Neural progenitor cell (in vitro differentiated cells): Measurements from ENCODE around the gene TCEA3. TPM values are rescaled to one million over a fixed set of nuclear protein-coding genes. Genes with fewer than 3 reads are reported as not detected.

Source experiments
- DNase-seq: peaks from one replicate; pipeline ENCODE4 v3.0.0-alpha.2; 2016; ENCODE audit warnings: low spot score
- H2AFZ ChIP-seq: fragments of 200-600 bp; sonication (generic); replicated peaks from 2 replicates; pipeline ENCODE4 v1.6.1; 2016; ENCODE audit warnings: antibody characterized with exemption
- H3F3A ChIP-seq: fragments of 200-600 bp; sonication (generic); 2 replicates; pipeline ENCODE4 v1.6.1; 2016; ENCODE audit warnings: antibody characterized with exemption, low read depth
- H3K27ac ChIP-seq: fragments of 200-600 bp; sonication (generic); 2 replicates; pipeline ENCODE4 v1.5.1; 2016; ENCODE audit warnings: mild to moderate bottlenecking
- H3K27me3 ChIP-seq: fragments of 200-600 bp; sonication (generic); 2 replicates; pipeline ENCODE4 v1.6.1; 2016; ENCODE audit warnings: mild to moderate bottlenecking, moderate library complexity
- H3K36me3 ChIP-seq: fragments of 200-600 bp; sonication (generic); 2 replicates; pipeline ENCODE4 v1.5.1; 2016
- H3K4me1 ChIP-seq: fragments of 200-600 bp; sonication (generic); 2 replicates; pipeline ENCODE4 v1.6.1; 2016; ENCODE audit warnings: mixed run types
- H3K4me2 ChIP-seq: fragments of 200-600 bp; sonication (generic); 2 replicates; pipeline ENCODE4 v1.6.1; 2016
- H3K4me3 ChIP-seq: fragments of 200-600 bp; sonication (generic); 2 replicates; pipeline ENCODE4 v1.5.1; 2016
- H3K79me2 ChIP-seq: fragments of 200-600 bp; sonication (generic); 2 replicates; pipeline ENCODE4 v1.6.1; 2016; ENCODE audit warnings: low read depth
- H3K9ac ChIP-seq: fragments of 200-600 bp; sonication (generic); 2 replicates; pipeline ENCODE4 v1.6.1; 2016
- H3K9me3 ChIP-seq: fragments of 200-600 bp; sonication (generic); 2 replicates; pipeline ENCODE4 v1.5.1; 2016; ENCODE audit warnings: low read depth
- H4K20me1 ChIP-seq: fragments of 200-600 bp; sonication (generic); 2 replicates; pipeline ENCODE4 v1.6.1; 2016; ENCODE audit warnings: low read depth
- H3K27ac Mint-ChIP-seq: 3 replicates; pipeline ENCODE4 v1.8.0; 2021; ENCODE audit warnings: mixed read lengths
- H3K27me3 Mint-ChIP-seq: 2 replicates; pipeline ENCODE4 v1.8.0; 2022; ENCODE audit warnings: low read depth, mild to moderate bottlenecking, inconsistent platforms, moderate library complexity, mixed read lengths; ENCODE audit not compliant: insufficient read depth
- H3K36me3 Mint-ChIP-seq: 3 replicates; pipeline ENCODE4 v1.8.0; 2021; ENCODE audit warnings: mixed read lengths
- H3K4me1 Mint-ChIP-seq: 3 replicates; pipeline ENCODE4 v1.8.0; 2021; ENCODE audit warnings: mixed read lengths
- H3K4me3 Mint-ChIP-seq: 3 replicates; pipeline ENCODE4 v1.8.0; 2021; ENCODE audit warnings: mild to moderate bottlenecking, moderate library complexity, mixed read lengths
- H3K9me3 Mint-ChIP-seq: 3 replicates; pipeline ENCODE4 v1.8.0; 2020; ENCODE audit warnings: mixed read lengths
- CTCF ChIP-seq: fragments of 200-600 bp; sonication (generic); IDR thresholded peaks from 2 replicates; pipeline ENCODE4 v1.5.1; 2017; ENCODE audit warnings: antibody characterized with exemption, mild to moderate bottlenecking
- EZH2 ChIP-seq: fragments of 200-600 bp; sonication (generic); IDR thresholded peaks from 2 replicates; pipeline ENCODE4 v1.6.1; 2017; ENCODE audit warnings: antibody characterized with exemption, mild to moderate bottlenecking, moderate library complexity
- EZH2phosphoT487 ChIP-seq: fragments of 200-600 bp; sonication (generic); IDR thresholded peaks from 2 replicates; pipeline ENCODE4 v1.6.1; 2017; ENCODE audit warnings: antibody characterized with exemption
- total RNA-seq: library from RNA; depleted of rRNA; stranded (reverse); fragments of >200 nt; gene quantifications from 2 replicates; pipeline ENCODE4 v1.2.3, GENCODE V29; 2015; ENCODE audit warnings: low replicate concordance

The TCEA3 gene
- total RNA-seq, 1 donor from 2014 or later = 0.54 TPM

DNA sequence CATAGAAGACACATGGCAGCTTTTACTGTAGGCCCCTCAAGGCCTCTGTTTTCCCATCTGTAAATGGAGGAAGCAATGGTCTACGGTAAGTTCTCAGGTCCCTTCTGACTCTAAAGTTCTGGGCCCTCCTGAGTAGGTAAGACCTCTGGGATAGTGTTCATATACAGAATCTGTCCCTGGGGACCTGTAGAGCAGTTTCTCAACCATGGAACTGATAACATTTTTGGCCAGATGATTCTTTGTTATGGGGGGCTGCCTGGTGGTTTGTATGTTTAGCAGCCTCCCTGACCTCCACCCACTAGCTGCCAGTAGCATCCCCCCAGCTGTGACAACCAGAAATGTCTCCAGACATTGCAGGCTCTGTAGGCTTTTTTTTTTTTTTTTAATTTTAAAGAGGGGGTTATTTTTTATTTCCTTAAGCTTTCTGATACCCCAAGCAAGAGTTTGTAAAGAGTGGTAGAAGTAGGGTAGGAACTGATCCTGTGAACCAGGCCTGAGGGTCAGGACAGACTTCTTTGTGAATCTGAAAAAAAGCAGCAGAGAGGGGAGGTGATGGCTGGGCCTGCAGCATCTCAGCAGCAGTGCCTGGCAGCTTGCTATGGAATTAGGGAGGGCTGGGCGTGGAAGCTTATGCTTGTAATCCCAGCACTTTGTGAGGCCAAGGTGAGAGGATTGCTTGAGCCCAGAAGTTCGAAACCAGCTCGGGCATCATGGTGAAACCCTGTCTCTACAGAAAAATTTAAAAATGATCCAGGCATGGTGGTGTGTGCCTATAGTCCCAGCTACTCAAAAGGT, 20.2 kb upstream of the TCEA3 start:
- Mint-ChIP-seq H3K27ac (no peak overlapping the region), H3K9me3 (no peaks in the 10 kb centered on the region), H3K4me1 (no peaks in the 10 kb centered on the region), H3K4me3 (no peak overlapping the region), H3K27me3 (peaks cover 2% of the 10 kb centered on the region), H3K36me3 (peaks cover 17% of the 10 kb centered on the region)
- no peaks in the 10 kb centered on the region for H3K79me2 ChIP-seq
- TF ChIP-seq CTCF (no peak), EZH2 (no peak), EZH2phosphoT487 (no peak)
- no peaks in the 10 kb centered on the region for H3K36me3 ChIP-seq
- H3K9me3 ChIP-seq = no peaks in the 10 kb centered on the region
- H3K27ac ChIP-seq = no peak overlapping the region
- no peak overlapping the region for H3K9ac ChIP-seq
- DNase-seq = no peak
- no peaks in the 10 kb centered on the region for H3K4me1 ChIP-seq
- H3K4me3 ChIP-seq = no peak overlapping the region
- no peaks in the 10 kb centered on the region for H3K27me3 ChIP-seq
- no peak overlapping the region for H3K4me2 ChIP-seq
- no peaks in the 10 kb centered on the region for H3F3A ChIP-seq
- no peaks in the 10 kb centered on the region for H4K20me1 ChIP-seq
- no peak overlapping the region for H2AFZ ChIP-seq

DNA sequence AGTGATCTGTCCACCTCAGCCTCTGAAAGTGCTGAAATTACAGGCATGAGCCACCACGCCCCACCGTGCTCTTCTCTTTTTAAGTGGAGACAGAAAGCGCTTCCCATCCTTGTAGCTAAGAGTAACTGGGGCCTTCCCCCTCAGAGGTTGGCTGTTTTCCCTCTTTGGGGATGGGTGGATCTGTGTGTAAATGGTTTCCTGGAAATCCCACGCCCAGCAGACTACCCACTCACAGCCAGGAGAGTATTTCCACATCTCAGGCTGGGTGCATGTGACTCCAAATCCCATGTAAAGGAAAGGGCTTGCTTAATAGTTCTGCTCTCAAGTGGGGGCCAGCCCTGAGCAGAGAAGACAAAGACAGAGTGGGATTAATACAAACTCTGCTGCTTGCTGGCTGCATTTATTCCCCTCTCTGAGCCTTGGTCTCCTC, 19.6 kb upstream of the TCEA3 start:
- H3K9me3 Mint-ChIP-seq = no peaks in the 10 kb centered on the region

GRCh38 chr1:23442751-23443150, 18.2 kb upstream of the TCEA3 start:
- H3K4me3 Mint-ChIP-seq = no peak overlapping the region
- Histone ChIP-seq H3K79me2 (no peaks in the 10 kb centered on the region), H2AFZ (no peak overlapping the region), H3K27ac (no peak overlapping the region), H3K36me3 (no peaks in the 10 kb centered on the region), H3K4me2 (no peak overlapping the region), H3K27me3 (no peaks in the 10 kb centered on the region), H3K4me1 (no peaks in the 10 kb centered on the region), H3K9me3 (no peaks in the 10 kb centered on the region), H3K4me3 (no peak overlapping the region), H4K20me1 (no peaks in the 10 kb centered on the region), H3K9ac (no peak overlapping the region), H3F3A (no peaks in the 10 kb centered on the region)
- TF ChIP-seq EZH2 = no peak
- no peak for TF ChIP-seq EZH2phosphoT487
- TF ChIP-seq CTCF = no peak
- H3K27me3 Mint-ChIP-seq = peaks cover 2% of the 10 kb centered on the region
- H3K4me1 Mint-ChIP-seq = no peaks in the 10 kb centered on the region
- DNase-seq = no peak
- H3K9me3 Mint-ChIP-seq = no peaks in the 10 kb centered on the region
- H3K27ac Mint-ChIP-seq = no peak overlapping the region
- H3K36me3 Mint-ChIP-seq = peaks cover 26% of the 10 kb centered on the region

More for the DNA sequence above, 19.6 kb upstream of the TCEA3 start:
- no peaks in the 10 kb centered on the region for H3F3A ChIP-seq
- no peak overlapping the region for H3K4me2 ChIP-seq
- H3K36me3 ChIP-seq = no peaks in the 10 kb centered on the region
- H3K4me1 ChIP-seq = no peaks in the 10 kb centered on the region
- Mint-ChIP-seq H3K27me3 (peaks cover 2% of the 10 kb centered on the region), H3K36me3 (peaks cover 20% of the 10 kb centered on the region), H3K4me3 (no peak overlapping the region), H3K4me1 (no peaks in the 10 kb centered on the region), H3K27ac (no peak overlapping the region)
- TF ChIP-seq EZH2phosphoT487 = no peak
- H4K20me1 ChIP-seq = no peaks in the 10 kb centered on the region
- no peaks in the 10 kb centered on the region for H3K79me2 ChIP-seq
- no peaks in the 10 kb centered on the region for H3K9me3 ChIP-seq
- no peaks in the 10 kb centered on the region for H3K27me3 ChIP-seq
- no peak for DNase-seq
- H3K4me3 ChIP-seq = no peak overlapping the region
- H3K9ac ChIP-seq = no peak overlapping the region
- no peak overlapping the region for H2AFZ ChIP-seq
- no peak overlapping the region for H3K27ac ChIP-seq

GRCh38 chr1:23441446-23442148, 17.0 kb upstream of the TCEA3 start:
- Histone ChIP-seq H3F3A (no peaks in the 10 kb centered on the region), H3K4me2 (no peak overlapping the region), H3K4me3 (no peak overlapping the region), H3K4me1 (no peaks in the 10 kb centered on the region), H3K9ac (no peak overlapping the region), H2AFZ (no peak overlapping the region), H4K20me1 (no peaks in the 10 kb centered on the region), H3K27ac (no peak overlapping the region), H3K79me2 (no peaks in the 10 kb centered on the region), H3K27me3 (peaks cover 4% of the 10 kb centered on the region), H3K36me3 (no peaks in the 10 kb centered on the region), H3K9me3 (no peaks in the 10 kb centered on the region)
- H3K4me1 Mint-ChIP-seq = no peaks in the 10 kb centered on the region
- H3K9me3 Mint-ChIP-seq = no peaks in the 10 kb centered on the region
- peaks cover 2% of the 10 kb centered on the region for H3K27me3 Mint-ChIP-seq
- peaks cover 28% of the 10 kb centered on the region for H3K36me3 Mint-ChIP-seq
- no peak overlapping the region for H3K27ac Mint-ChIP-seq
- DNase-seq = no peak
- TF ChIP-seq EZH2phosphoT487 (no peak), EZH2 (no peak), CTCF (no peak)
- H3K4me3 Mint-ChIP-seq = no peak overlapping the region
